ENCODE results near the gene LPCAT1. TPM values are rescaled to one million over a fixed set of nuclear protein-coding genes. Genes with fewer than 3 reads are reported as not detected.

The LPCAT1 gene
- total and polyA plus RNA-seq, 2 experiments from 2014 or later, result 78.0 to 255 TPM

DNA sequence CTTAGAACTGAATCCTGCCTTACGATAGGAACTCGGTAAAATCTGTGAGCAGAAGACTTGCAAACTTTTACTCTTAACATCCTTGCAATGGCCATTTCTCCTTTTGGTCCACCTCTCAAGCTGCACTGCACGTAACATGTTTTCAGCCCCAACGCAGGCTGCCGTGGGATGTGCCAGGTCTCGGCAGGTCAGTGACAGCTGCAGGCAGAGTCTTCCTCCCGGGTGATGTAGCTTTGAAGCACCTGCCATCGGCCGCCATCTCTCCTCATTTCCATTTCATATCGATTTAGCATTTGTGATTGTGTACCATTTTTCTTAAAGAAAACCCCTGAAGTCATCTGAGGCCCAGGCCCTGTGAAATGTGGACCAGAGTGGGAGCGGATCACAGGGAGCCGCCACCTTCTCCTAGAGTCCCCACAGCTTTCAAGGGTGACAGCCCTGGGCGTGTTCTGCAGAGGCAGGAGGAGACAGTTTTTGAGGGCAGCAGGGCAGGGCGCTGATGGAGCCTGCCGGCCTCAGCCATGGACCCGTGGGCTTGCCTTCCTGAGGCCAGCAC is 25.8 kb upstream of the LPCAT1 start (continued):
- TF ChIP-seq EZH2phosphoT487 (IDR thresholded peaks at IDR 0.05; ENCODE audit: unreplicated experiment), result no peak
- TF ChIP-seq NANOG (IDR thresholded peaks at IDR 0.05; ENCODE audit: borderline replicate concordance), result no peak
- no peak for TF ChIP-seq ZNF114 (CRISPR knock-in tag; IDR thresholded peaks at IDR 0.05)
- no peak for TF ChIP-seq POLR2AphosphoS5 (IDR thresholded peaks at IDR 0.05; ENCODE audit: low read depth)
- TF ChIP-seq ZNF331 (CRISPR knock-in tag; IDR thresholded peaks at IDR 0.05; ENCODE audit: low read depth), result no peak
- TF ChIP-seq, protein P1, sequence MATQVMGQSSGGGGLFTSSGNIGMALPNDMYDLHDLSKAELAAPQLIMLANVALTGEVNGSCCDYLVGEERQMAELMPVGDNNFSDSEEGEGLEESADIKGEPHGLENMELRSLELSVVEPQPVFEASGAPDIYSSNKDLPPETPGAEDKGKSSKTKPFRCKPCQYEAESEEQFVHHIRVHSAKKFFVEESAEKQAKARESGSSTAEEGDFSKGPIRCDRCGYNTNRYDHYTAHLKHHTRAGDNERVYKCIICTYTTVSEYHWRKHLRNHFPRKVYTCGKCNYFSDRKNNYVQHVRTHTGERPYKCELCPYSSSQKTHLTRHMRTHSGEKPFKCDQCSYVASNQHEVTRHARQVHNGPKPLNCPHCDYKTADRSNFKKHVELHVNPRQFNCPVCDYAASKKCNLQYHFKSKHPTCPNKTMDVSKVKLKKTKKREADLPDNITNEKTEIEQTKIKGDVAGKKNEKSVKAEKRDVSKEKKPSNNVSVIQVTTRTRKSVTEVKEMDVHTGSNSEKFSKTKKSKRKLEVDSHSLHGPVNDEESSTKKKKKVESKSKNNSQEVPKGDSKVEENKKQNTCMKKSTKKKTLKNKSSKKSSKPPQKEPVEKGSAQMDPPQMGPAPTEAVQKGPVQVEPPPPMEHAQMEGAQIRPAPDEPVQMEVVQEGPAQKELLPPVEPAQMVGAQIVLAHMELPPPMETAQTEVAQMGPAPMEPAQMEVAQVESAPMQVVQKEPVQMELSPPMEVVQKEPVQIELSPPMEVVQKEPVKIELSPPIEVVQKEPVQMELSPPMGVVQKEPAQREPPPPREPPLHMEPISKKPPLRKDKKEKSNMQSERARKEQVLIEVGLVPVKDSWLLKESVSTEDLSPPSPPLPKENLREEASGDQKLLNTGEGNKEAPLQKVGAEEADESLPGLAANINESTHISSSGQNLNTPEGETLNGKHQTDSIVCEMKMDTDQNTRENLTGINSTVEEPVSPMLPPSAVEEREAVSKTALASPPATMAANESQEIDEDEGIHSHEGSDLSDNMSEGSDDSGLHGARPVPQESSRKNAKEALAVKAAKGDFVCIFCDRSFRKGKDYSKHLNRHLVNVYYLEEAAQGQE (IDR thresholded peaks at IDR 0.05; ENCODE audit: unreplicated experiment), result no peak
- TF ChIP-seq CREB1 (CRISPR knock-in tag; IDR thresholded peaks at IDR 0.05; ENCODE audit: low read depth), result no peak
- no peak for TF ChIP-seq STAT1 (IDR thresholded peaks at IDR 0.05; ENCODE audit: unreplicated experiment)

DNA sequence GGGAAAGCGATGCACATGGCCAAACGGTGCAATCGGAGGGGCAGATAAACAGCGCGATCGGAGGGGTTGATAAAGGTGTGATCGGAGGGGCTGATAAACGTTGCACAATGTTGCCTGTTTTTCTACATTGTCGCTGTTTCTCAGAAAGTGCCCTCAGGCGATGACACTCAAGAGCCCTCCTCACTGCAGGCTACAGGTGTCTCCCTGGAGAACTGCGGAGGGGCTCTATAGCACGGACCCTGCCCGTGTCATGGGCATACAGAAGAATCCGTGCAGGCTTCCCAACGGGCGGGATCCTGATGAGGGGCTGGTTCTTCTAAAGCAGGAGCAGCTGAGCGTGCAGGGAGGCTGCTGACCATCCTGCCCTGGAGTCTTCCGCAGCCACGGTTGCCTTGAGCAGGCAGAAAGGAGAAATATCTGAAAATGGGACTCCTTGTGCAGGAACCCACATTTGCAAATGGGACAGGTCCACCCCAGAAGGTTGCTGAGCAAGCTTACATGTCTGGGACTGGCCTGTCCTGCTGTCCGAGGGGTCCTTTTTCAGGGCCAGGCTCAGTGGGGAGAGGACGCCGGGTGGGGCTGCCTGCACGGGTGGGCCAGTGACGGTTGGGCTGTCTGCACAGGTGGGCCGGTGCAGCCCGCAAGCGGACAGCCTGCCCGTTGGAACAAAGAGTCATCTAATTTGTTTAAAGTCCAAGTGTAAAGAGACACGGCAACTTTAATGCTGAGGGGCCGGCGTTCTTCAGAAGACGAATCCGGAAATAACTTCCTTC is 25.1 kb upstream of the LPCAT1 start:
- no peaks in the 10 kb centered on the region for H3K9me2 ChIP-seq (ENCODE audit: insufficient read depth)
- no peaks in the 10 kb centered on the region for H3K36me3 ChIP-seq (ENCODE audit: insufficient read depth)
- no peak overlapping the region for H3K4me3 Mint-ChIP-seq
- H3K9me3 Mint-ChIP-seq, result peaks cover 3% of the 10 kb centered on the region; the same call in 1 of the 3 replicates
- no peak overlapping the region for H3K4me3 ChIP-seq
- no peaks in the 10 kb centered on the region for H3K4me1 ChIP-seq (ENCODE audit: insufficient read depth)
- no peaks in the 10 kb centered on the region for H3K79me2 ChIP-seq (replicated peaks; ENCODE audit: insufficient read depth)
- H3K27ac ChIP-seq (ENCODE audit: low read depth), result no peak overlapping the region
- H3K36me3 Mint-ChIP-seq (ENCODE audit: low read depth), result no peaks in the 10 kb centered on the region; the same call in 2 of the 3 replicates
- H3K4me1 Mint-ChIP-seq, result peaks cover 3% of the 10 kb centered on the region
- no peak overlapping the region for H3K27ac Mint-ChIP-seq
- no peaks in the 10 kb centered on the region for H3F3A ChIP-seq (replicated peaks; ENCODE audit: low read depth)
- H3K4me2 ChIP-seq, result no peak overlapping the region
- no peak for DNase-seq (ENCODE audit: low spot score)
- no peaks in the 10 kb centered on the region for H3K27me3 ChIP-seq (ENCODE audit: insufficient read depth)
- H2AFZ ChIP-seq, result no peak overlapping the region
- no peaks in the 10 kb centered on the region for H4K20me1 ChIP-seq (replicated peaks; ENCODE audit: insufficient read depth)
- no peak for ATAC-seq
- H3K27me3 Mint-ChIP-seq (ENCODE audit: insufficient read depth, low read depth, poor library complexity), result peaks cover 3% of the 10 kb centered on the region
- TF ChIP-seq ZNF114 (CRISPR knock-in tag; IDR thresholded peaks at IDR 0.05) (no peak), JUNB (IDR thresholded peaks at IDR 0.05; ENCODE audit: unreplicated experiment) (no peak), STAT1 (IDR thresholded peaks at IDR 0.05; ENCODE audit: unreplicated experiment) (no peak), POLR2AphosphoS5 (IDR thresholded peaks at IDR 0.05; ENCODE audit: low read depth) (no peak), EZH2 (IDR thresholded peaks at IDR 0.05; ENCODE audit: low read depth, unreplicated experiment) (no peak), CREB1 (CRISPR knock-in tag; IDR thresholded peaks at IDR 0.05; ENCODE audit: low read depth) (no peak)
- TF ChIP-seq, protein P2, sequence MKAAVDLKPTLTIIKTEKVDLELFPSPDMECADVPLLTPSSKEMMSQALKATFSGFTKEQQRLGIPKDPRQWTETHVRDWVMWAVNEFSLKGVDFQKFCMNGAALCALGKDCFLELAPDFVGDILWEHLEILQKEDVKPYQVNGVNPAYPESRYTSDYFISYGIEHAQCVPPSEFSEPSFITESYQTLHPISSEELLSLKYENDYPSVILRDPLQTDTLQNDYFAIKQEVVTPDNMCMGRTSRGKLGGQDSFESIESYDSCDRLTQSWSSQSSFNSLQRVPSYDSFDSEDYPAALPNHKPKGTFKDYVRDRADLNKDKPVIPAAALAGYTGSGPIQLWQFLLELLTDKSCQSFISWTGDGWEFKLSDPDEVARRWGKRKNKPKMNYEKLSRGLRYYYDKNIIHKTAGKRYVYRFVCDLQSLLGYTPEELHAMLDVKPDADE (IDR thresholded peaks at IDR 0.05), result no peak
- TF ChIP-seq, protein P3, sequence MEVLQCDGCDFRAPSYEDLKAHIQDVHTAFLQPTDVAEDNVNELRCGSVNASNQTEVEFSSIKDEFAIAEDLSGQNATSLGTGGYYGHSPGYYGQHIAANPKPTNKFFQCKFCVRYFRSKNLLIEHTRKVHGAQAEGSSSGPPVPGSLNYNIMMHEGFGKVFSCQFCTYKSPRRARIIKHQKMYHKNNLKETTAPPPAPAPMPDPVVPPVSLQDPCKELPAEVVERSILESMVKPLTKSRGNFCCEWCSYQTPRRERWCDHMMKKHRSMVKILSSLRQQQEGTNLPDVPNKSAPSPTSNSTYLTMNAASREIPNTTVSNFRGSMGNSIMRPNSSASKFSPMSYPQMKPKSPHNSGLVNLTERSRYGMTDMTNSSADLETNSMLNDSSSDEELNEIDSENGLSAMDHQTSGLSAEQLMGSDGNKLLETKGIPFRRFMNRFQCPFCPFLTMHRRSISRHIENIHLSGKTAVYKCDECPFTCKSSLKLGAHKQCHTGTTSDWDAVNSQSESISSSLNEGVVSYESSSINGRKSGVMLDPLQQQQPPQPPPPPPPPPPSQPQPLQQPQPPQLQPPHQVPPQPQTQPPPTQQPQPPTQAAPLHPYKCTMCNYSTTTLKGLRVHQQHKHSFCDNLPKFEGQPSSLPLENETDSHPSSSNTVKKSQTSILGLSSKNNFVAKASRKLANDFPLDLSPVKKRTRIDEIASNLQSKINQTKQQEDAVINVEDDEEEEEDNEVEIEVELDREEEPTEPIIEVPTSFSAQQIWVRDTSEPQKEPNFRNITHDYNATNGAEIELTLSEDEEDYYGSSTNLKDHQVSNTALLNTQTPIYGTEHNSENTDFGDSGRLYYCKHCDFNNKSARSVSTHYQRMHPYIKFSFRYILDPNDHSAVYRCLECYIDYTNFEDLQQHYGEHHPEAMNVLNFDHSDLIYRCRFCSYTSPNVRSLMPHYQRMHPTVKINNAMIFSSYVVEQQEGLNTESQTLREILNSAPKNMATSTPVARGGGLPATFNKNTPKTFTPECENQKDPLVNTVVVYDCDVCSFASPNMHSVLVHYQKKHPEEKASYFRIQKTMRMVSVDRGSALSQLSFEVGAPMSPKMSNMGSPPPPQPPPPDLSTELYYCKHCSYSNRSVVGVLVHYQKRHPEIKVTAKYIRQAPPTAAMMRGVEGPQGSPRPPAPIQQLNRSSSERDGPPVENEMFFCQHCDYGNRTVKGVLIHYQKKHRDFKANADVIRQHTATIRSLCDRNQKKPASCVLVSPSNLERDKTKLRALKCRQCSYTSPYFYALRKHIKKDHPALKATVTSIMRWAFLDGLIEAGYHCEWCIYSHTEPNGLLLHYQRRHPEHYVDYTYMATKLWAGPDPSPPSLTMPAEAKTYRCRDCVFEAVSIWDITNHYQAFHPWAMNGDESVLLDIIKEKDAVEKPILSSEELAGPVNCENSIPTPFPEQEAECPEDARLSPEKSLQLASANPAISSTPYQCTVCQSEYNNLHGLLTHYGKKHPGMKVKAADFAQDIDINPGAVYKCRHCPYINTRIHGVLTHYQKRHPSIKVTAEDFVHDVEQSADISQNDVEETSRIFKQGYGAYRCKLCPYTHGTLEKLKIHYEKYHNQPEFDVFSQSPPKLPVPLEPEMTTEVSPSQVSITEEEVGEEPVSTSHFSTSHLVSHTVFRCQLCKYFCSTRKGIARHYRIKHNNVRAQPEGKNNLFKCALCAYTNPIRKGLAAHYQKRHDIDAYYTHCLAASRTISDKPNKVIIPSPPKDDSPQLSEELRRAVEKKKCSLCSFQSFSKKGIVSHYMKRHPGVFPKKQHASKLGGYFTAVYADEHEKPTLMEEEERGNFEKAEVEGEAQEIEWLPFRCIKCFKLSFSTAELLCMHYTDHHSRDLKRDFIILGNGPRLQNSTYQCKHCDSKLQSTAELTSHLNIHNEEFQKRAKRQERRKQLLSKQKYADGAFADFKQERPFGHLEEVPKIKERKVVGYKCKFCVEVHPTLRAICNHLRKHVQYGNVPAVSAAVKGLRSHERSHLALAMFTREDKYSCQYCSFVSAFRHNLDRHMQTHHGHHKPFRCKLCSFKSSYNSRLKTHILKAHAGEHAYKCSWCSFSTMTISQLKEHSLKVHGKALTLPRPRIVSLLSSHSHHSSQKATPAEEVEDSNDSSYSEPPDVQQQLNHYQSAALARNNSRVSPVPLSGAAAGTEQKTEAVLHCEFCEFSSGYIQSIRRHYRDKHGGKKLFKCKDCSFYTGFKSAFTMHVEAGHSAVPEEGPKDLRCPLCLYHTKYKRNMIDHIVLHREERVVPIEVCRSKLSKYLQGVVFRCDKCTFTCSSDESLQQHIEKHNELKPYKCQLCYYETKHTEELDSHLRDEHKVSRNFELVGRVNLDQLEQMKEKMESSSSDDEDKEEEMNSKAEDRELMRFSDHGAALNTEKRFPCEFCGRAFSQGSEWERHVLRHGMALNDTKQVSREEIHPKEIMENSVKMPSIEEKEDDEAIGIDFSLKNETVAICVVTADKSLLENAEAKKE (CRISPR knock-in tag; IDR thresholded peaks at IDR 0.05), result no peak

All from GM23338 (cell line).